ENCODE measurements around the gene ANO8.

- no peak for TF ChIP-seq CTCF (conservative IDR thresholded peaks at IDR 0.05 in 1 of 2, IDR thresholded peaks at IDR 0.05 in 1 of 2; ENCODE audit: extremely low read depth in 1 of 2, insufficient read depth in 1 of 2, low read depth in 1 of 2, low read length in 2 of 2)
- TF ChIP-seq EZH2 (IDR thresholded peaks at IDR 0.05; ENCODE audit: borderline replicate concordance, low read length) = no peak
Observed at GRCh38 chr19:17351815-17352435, 17.3 kb upstream of the ANO8 start.

All from mammary epithelial cell (primary cell).